Thoracic aorta (tissue), 2 donors: ENCODE data around the gene KLHL29. TPM values are rescaled to one million over a fixed set of nuclear protein-coding genes. Genes with fewer than 3 reads are reported as not detected.

Experiments used
- ATAC-seq: fragments of 150-250 bp; one replicate; pipeline ENCODE4 v1.8.0; 2017; ENCODE audit warnings: low read depth; ENCODE audit not compliant: insufficient number of reproducible peaks, low FRiP score
- DNase-seq: peaks from one replicate; pipeline ENCODE4 v3.0.0-alpha.2; 2020; ENCODE audit warnings: low spot score
- H3K27ac ChIP-seq, 2 donors: fragments of 200-600 bp; sonication (generic); 1 replicate in 1 of 2; 2 replicates in 1 of 2; pipeline ENCODE4 v1.5.1; 2016; ENCODE audit warnings: mild to moderate bottlenecking in 2 of 2, moderate library complexity in 2 of 2
- H3K27me3 ChIP-seq: fragments of 200-600 bp; sonication (generic); replicated peaks from 2 replicates; pipeline ENCODE4 v1.6.0; 2016; ENCODE audit warnings: mild to moderate bottlenecking; ENCODE audit not compliant: insufficient read depth
- H3K36me3 ChIP-seq: fragments of 200-600 bp; sonication (generic); one replicate; pipeline ENCODE4 v1.5.1; 2016
- H3K4me1 ChIP-seq, 2 donors: fragments of 200-600 bp; sonication (generic); 1 replicate in 1 of 2; 2 replicates in 1 of 2; pipeline versions ENCODE4 v1.5.1 to v1.6.0; 2016; ENCODE audit warnings: low read depth in 2 of 2, mild to moderate bottlenecking in 1 of 2; ENCODE audit not compliant: control insufficient read depth in 1 of 2
- H3K4me3 ChIP-seq: fragments of 200-600 bp; sonication (generic); 2 replicates; pipeline ENCODE4 v1.5.1; 2016; ENCODE audit warnings: mild to moderate bottlenecking
- H3K9me3 ChIP-seq: fragments of 200-600 bp; sonication (generic); 2 replicates; pipeline ENCODE4 v1.5.1; 2016
- total RNA-seq, 2 donors: library from RNA; depleted of rRNA; stranded (reverse); fragments of >200 nt; gene quantifications; one replicate each; pipeline versions ENCODE4 v1.1.0 to v1.2.3, GENCODE V29; 2016
- TF ChIP-seq, protein P1 (sequence below): fragments of 200-600 bp; sonication (generic); IDR thresholded peaks from one replicate; pipeline ENCODE4 v1.5.1; 2019; ENCODE audit warnings: antibody characterized with exemption

The KLHL29 gene
- total RNA-seq, 2 donors from 2014 or later, result 18.5 to 24.4 TPM

DNA sequence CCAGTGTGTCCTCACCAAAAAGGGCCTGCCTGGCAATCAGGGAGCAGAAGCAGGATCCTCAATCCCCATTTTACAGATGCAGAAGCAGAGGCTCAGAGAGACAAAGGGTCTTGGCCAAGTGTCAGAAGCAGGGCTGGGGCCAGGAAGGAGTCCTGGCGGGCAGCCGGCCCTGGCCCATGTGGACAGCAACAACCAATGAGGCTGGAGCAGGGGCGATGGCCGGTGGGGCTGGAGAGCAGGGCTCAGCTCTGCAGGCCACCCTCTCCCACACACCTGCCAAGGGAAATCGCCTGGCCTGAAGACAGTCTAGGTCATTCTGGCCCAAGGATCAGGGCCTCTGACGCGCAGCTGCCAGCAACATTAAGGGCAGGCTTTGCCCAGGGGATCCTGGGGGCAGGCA lies 298.0 kb downstream of the KLHL29 start:
- no peak overlapping the region for H3K27ac ChIP-seq

DNA sequence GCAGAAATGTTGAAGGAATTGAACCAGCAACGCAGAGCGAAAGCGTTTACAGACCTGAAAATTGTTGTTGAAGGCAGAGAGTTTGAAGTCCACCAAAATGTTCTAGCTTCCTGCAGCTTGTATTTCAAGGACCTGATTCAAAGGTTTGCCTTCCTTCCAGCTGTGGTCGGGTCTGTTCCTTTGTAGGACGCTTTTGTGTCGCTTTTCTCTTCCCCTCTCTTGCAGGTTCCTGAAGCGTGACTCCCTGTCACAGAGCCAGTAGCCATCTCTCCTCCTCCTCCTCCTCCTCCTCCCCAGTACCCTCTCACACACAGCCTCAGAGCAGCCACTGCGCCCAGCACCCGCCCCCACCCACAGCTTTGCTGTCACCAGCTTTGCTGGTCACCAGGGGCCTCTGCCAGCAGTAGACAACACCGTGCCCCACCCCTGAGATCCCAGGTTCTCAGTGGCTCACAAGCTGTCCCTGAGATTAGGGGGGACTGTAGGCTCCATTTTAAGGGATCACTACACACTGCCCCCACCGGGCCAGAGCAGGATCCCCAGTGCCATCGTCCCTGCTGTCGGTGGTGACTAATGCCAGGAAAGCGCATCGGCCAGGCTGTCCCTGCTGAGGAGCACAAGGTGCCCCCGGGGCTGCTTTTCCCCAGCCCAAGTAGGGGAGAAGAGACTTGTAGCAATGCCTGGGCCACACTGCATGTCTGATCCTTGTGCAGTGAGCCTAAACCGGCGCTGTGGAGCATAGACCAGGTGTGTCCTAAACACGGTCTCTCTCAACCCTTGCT lies 299.6 kb downstream of the KLHL29 start:
- H3K27me3 ChIP-seq, result no peaks in the 10 kb centered on the region
- TF ChIP-seq, protein P1, sequence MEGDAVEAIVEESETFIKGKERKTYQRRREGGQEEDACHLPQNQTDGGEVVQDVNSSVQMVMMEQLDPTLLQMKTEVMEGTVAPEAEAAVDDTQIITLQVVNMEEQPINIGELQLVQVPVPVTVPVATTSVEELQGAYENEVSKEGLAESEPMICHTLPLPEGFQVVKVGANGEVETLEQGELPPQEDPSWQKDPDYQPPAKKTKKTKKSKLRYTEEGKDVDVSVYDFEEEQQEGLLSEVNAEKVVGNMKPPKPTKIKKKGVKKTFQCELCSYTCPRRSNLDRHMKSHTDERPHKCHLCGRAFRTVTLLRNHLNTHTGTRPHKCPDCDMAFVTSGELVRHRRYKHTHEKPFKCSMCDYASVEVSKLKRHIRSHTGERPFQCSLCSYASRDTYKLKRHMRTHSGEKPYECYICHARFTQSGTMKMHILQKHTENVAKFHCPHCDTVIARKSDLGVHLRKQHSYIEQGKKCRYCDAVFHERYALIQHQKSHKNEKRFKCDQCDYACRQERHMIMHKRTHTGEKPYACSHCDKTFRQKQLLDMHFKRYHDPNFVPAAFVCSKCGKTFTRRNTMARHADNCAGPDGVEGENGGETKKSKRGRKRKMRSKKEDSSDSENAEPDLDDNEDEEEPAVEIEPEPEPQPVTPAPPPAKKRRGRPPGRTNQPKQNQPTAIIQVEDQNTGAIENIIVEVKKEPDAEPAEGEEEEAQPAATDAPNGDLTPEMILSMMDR, result no peak
- peaks cover 0 to 9% of the 10 kb centered on the region in 2 donors for H3K4me1 ChIP-seq
- H3K4me3 ChIP-seq, result no peak overlapping the region
- no peaks in the 10 kb centered on the region for H3K9me3 ChIP-seq
- no peak overlapping the region for H3K27ac ChIP-seq
- ATAC-seq (no peak), DNase-seq (no peak)
- H3K36me3 ChIP-seq, result no peaks in the 10 kb centered on the region

More for the DNA sequence above, 298.0 kb downstream of the KLHL29 start:
- Histone ChIP-seq H3K27me3 (no peaks in the 10 kb centered on the region), H3K4me1 (peaks cover 0 to 9% of the 10 kb centered on the region in 2 donors), H3K4me3 (no peak overlapping the region), H3K36me3 (no peaks in the 10 kb centered on the region), H3K9me3 (no peaks in the 10 kb centered on the region)
- TF ChIP-seq, protein P1, result no peak
- no peak for ATAC-seq
- DNase-seq, result no peak

DNA sequence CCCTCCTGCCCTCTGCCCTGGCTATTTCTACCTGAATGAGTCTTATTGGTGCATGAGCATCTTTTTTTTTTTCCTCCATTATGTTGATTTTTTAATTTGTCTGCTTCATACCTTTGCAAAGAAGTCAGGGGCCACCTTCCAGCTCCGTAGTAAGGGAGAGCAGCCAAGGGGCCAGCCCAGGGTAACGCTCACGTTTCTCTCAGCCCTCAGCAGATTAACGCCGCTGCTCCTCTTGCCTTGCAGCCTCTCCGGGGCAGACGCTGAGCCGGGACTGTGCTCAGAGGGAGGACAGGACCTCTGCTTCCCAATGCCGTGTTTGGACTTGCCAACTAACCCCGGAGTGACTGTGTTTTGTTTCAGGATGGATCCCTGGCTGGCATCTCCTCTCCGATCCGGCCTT lies 300.2 kb downstream of the KLHL29 start:
- H3K36me3 ChIP-seq, result no peaks in the 10 kb centered on the region
- H3K27ac ChIP-seq, result no peak overlapping the region
- no peak for ATAC-seq

DNA sequence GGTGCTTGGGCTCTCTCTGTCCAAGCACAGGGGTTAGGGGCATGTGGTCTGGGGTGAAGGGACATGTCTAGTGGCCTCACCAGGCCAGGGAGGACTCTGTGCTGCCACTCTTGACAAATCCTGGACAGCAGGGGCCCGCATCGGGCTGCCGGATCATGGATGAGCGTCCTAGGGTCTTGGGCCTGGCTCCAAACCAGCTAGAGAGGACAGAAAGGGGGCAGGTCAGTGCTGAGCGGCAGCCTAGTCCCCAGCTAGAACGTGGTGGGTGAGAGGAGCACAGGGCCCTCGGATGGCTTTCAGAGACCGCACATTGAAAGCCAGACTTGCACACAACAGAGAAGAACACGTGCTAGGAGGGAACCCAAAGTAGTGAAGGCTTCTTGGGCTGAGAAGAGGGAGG lies 300.7 kb downstream of the KLHL29 start:
- Histone ChIP-seq H3K27ac (no peak overlapping the region), H3K27me3 (no peaks in the 10 kb centered on the region), H3K36me3 (no peaks in the 10 kb centered on the region), H3K4me1 (peaks cover 0 to 9% of the 10 kb centered on the region in 2 donors), H3K4me3 (no peak overlapping the region), H3K9me3 (no peaks in the 10 kb centered on the region)
- TF ChIP-seq, protein P1, result no peak
- DNase-seq (no peak), ATAC-seq (no peak)

More for the DNA sequence above, 300.2 kb downstream of the KLHL29 start:
- Histone ChIP-seq H3K9me3 (no peaks in the 10 kb centered on the region), H3K4me1 (peaks cover 0 to 9% of the 10 kb centered on the region in 2 donors), H3K27me3 (no peaks in the 10 kb centered on the region), H3K4me3 (no peak overlapping the region)
- no peak for DNase-seq
- TF ChIP-seq, protein P1, result no peak

DNA sequence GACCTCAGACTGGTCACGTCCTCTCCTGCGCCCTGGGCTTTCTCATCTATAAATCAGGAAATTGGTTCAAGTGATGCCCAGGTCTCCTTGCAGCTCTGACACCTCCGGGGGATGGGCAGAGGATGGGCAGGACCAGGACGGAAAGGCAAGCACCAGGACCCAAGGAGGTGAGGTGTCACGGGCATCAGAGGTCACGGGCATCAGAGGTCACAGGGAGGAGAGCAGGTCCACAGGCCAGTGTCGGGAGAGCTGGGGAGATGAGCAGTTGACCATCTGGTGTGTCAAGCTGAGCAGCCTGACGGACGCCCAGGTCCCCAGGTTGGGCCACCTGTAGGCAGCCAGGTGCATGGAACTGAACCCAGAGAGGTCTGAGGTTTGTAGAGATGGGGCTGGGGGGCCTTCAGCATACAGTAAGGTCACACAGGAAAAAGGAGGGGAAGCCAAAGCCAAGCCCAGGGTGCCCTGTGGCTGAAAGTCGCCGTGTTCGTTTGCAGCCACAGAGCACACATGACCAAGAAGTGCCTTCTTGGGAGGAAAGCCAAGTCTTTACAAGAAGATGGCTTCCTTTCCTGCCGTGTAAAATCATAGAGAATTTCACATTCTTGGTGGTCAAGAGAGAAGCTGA lies 301.5 kb downstream of the KLHL29 start:
- H3K27ac ChIP-seq, result no peak overlapping the region
- TF ChIP-seq, protein P1, result no peak
- peaks cover 0 to 9% of the 10 kb centered on the region in 2 donors for H3K4me1 ChIP-seq
- no peaks in the 10 kb centered on the region for H3K36me3 ChIP-seq
- no peaks in the 10 kb centered on the region for H3K9me3 ChIP-seq
- no peak overlapping the region for H3K4me3 ChIP-seq
- H3K27me3 ChIP-seq, result no peaks in the 10 kb centered on the region
- no peak for DNase-seq
- no peak for ATAC-seq
